GM12874 (cell line): ENCODE results near the gene METTL5.

Experiments
- CTCF ChIP-seq: IDR thresholded peaks from 2 replicates; pipeline ENCODE4 v1.5.1; 2011; ENCODE audit warnings: low read depth, mild to moderate bottlenecking, control low read depth, low read length, moderate library complexity; ENCODE audit not compliant: insufficient read depth

METTL5 gene

GRCh38 chr2:169765523-169765922 is 59.2 kb downstream of the METTL5 start:
- no peak for TF ChIP-seq CTCF

GRCh38 chr2:169761970-169762292 is 62.8 kb downstream of the METTL5 start:
- TF ChIP-seq CTCF, result no peak
